Measurements from ENCODE around the gene IGSF21.

IGSF21 gene

DNA sequence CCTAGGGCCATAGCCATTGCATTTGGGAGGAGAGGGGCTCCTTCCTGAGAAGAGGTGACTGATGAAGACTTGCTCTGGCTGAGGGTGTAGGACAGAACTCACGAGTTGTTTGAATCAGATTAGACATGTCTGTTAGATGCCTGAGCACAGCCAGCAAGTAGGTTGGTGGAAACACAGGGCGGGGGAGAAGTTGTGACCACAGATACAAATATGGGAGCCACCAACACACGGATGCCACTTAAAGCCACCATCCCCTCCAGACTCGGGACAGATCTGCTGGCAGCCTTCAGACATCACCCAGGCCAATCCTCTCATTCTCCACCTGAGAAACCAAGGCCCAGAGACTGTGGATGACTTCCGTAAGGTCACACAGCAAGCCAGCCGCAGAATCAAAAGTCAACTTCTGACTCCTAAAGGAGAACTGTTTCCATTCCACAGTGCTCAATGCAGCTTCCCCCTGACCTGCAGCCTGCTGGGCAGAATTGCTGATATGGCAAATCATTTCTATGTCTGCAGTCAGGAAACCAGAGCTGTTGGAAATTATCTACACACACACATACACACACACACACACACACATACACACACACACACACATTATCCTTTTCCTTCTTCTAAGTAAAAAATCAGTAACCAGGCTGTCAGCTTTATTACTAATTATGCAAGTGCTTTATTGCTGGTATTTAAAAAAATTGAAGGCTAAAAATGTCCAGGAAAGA is 196.7 kb downstream of the IGSF21 start:
- Mint-ChIP-seq H3K36me3 (ENCODE audit: low read depth) (no peaks in the 10 kb centered on the region), H3K27me3 (ENCODE audit: low read depth) (no peaks in the 10 kb centered on the region), H3K27ac (no peak overlapping the region), H3K4me1 (ENCODE audit: low read depth) (no peaks in the 10 kb centered on the region), H3K9me3 (no peaks in the 10 kb centered on the region), H3K4me3 (no peak overlapping the region)
- no peak for DNase-seq (ENCODE audit: low spot score)

- Mint-ChIP-seq H3K4me1 (ENCODE audit: low read depth) (no peaks in the 10 kb centered on the region), H3K27me3 (ENCODE audit: low read depth) (no peaks in the 10 kb centered on the region), H3K4me3 (no peak overlapping the region), H3K9me3 (no peaks in the 10 kb centered on the region), H3K36me3 (ENCODE audit: low read depth) (no peaks in the 10 kb centered on the region), H3K27ac (no peak overlapping the region)
- no peak for DNase-seq (ENCODE audit: low spot score)
These were observed 197.7 kb downstream of the IGSF21 start for GRCh38 chr1:18305182-18305795.

- H3K36me3 Mint-ChIP-seq (ENCODE audit: low read depth) = no peaks in the 10 kb centered on the region
- H3K27ac Mint-ChIP-seq = no peak overlapping the region
- H3K9me3 Mint-ChIP-seq = no peaks in the 10 kb centered on the region
These were observed 199.8 kb downstream of the IGSF21 start for GRCh38 chr1:18307329-18307898.

DNA sequence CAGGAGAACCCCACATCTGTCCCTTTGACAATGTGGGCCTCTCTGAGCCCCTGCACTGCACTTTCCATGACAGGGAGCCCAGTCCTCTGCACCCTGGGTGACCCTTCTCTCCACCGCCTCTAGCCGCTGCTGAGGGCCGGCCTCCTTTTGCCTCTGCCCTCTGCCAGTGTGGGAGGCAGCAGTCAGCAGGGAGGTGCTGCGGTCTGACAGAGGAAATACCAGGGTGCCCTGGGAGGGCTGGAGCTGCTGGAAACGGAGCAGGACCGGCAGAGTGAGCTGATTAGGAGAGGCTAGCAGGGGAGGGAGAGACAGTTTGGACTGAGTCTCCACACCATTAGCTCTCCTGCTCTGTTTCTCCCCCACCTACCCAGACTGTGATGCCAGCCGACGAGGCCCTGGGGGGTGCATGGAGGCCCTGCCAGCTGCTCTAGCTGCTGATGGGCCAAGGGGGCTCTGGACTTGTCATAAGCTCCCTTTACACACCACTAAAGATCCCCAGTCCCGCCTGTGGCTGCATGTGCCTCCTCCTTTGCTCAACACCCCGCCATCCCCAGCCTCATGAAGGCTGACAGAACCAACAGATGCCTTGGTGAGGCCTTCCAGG is 202.1 kb downstream of the IGSF21 start:
- no peaks in the 10 kb centered on the region for H3K9me3 Mint-ChIP-seq
- DNase-seq (ENCODE audit: low spot score) = no peak
- no peaks in the 10 kb centered on the region for H3K4me1 Mint-ChIP-seq (ENCODE audit: low read depth)
- no peak overlapping the region for H3K4me3 Mint-ChIP-seq
- no peaks in the 10 kb centered on the region for H3K27me3 Mint-ChIP-seq (ENCODE audit: low read depth)
- H3K36me3 Mint-ChIP-seq (ENCODE audit: low read depth) = no peaks in the 10 kb centered on the region
- no peak overlapping the region for H3K27ac Mint-ChIP-seq

More at GRCh38 chr1:18307329-18307898, 199.8 kb downstream of the IGSF21 start:
- DNase-seq (ENCODE audit: low spot score) = no peak
- Mint-ChIP-seq H3K4me1 (ENCODE audit: low read depth) (no peaks in the 10 kb centered on the region), H3K27me3 (ENCODE audit: low read depth) (no peaks in the 10 kb centered on the region), H3K4me3 (no peak overlapping the region)

DNA sequence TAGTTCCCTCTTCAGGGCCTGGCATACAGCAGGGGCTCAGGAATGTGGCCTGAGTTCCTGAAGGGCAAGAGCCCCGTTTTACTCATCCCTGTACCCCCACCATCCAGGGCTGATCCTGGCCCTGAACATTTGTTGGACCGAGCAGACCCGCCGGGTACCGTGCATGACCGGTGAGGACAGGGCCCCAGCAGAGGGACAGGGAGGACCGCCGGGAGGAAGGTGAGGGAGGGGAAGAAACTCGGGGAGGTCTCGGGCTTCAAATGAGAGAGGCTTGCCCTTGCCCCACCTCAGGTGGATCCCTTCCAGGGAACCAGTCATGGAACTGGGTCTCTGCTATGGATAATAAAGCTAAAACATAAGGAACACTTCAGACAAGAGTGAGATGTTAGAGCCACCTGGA is 205.4 kb downstream of the IGSF21 start:
- Mint-ChIP-seq H3K4me1 (ENCODE audit: low read depth) (no peaks in the 10 kb centered on the region), H3K36me3 (ENCODE audit: low read depth) (no peaks in the 10 kb centered on the region), H3K9me3 (no peaks in the 10 kb centered on the region), H3K27me3 (ENCODE audit: low read depth) (no peaks in the 10 kb centered on the region), H3K4me3 (no peak overlapping the region), H3K27ac (no peak overlapping the region)
- DNase-seq (ENCODE audit: low spot score) = no peak

DNA sequence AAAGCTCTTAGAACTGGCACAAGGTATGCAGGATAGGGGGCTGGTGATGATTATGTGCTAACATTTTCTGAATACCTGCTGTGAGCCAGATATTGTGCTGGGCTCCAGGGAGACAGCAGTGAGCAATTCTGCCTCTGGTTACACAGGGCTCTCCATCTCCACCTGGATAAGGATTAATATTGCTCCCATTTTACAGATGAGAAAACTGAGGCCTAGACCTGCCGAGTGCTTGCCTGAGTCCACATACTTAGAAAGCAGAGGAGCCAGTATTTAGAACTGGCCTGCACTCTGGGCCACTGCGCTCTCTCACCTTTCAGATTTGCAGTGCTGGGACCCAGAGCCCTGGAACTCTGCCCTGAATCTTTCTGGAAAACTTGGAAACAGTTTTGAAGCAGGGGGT is 205.9 kb downstream of the IGSF21 start:
- Mint-ChIP-seq H3K27ac (no peak overlapping the region), H3K27me3 (ENCODE audit: low read depth) (no peaks in the 10 kb centered on the region), H3K4me3 (no peak overlapping the region), H3K36me3 (ENCODE audit: low read depth) (no peaks in the 10 kb centered on the region), H3K4me1 (ENCODE audit: low read depth) (no peaks in the 10 kb centered on the region), H3K9me3 (no peaks in the 10 kb centered on the region)
- no peak for DNase-seq (ENCODE audit: low spot score)

- no peaks in the 10 kb centered on the region for H3K36me3 Mint-ChIP-seq (ENCODE audit: low read depth)
- H3K9me3 Mint-ChIP-seq = no peaks in the 10 kb centered on the region
- no peak overlapping the region for H3K4me3 Mint-ChIP-seq
- H3K4me1 Mint-ChIP-seq (ENCODE audit: low read depth) = no peaks in the 10 kb centered on the region
- H3K27me3 Mint-ChIP-seq (ENCODE audit: low read depth) = no peaks in the 10 kb centered on the region
- no peak for DNase-seq (ENCODE audit: low spot score)
- H3K27ac Mint-ChIP-seq = no peak overlapping the region
These were observed 206.8 kb downstream of the IGSF21 start for GRCh38 chr1:18314399-18314798.

DNA sequence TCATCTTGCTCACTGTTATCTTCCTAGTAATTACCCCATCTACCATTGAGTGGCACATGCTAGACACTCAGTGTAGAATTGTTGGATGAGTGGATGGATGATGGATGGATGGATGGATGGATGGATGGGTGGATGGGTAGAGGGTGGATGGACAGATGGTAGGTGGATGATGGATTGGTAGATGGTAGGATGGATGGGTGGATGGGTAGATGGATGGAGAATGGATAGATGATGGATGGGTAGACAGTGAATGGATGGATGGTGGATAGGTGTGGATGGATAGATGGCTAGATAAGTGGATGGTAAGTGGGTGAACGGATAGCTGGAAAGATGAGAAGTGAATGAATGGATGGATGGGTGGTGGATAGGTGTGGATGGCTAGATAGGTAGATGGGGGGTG is 207.9 kb downstream of the IGSF21 start:
- no peaks in the 10 kb centered on the region for H3K36me3 Mint-ChIP-seq (ENCODE audit: low read depth)
- no peaks in the 10 kb centered on the region for H3K4me1 Mint-ChIP-seq (ENCODE audit: low read depth)
- no peaks in the 10 kb centered on the region for H3K9me3 Mint-ChIP-seq

DNA sequence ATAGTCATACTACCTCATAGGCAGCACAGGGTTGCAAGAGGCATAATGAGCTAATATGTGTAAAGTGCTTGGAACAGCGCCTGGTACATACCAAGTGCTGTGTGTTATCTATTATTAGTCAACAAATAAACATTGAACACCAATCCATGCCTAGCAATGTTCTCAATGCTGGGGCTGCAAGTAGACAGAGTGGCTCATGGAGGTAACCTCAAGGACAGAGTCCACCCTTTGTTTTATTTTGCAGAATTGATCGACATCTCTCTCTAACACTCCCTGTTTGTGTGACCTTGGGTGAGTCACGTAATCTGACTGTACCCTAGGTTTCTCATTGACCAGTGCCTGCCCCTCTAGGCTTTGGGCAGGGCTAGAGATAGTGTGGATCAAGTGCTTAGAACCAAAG is 209.2 kb downstream of the IGSF21 start:
- Mint-ChIP-seq H3K27me3 (ENCODE audit: low read depth) (no peaks in the 10 kb centered on the region), H3K36me3 (ENCODE audit: low read depth) (no peaks in the 10 kb centered on the region), H3K27ac (no peak overlapping the region), H3K4me1 (ENCODE audit: low read depth) (no peaks in the 10 kb centered on the region), H3K9me3 (no peaks in the 10 kb centered on the region), H3K4me3 (no peak overlapping the region)
- no peak for DNase-seq (ENCODE audit: low spot score)

More for the DNA sequence above, 207.9 kb downstream of the IGSF21 start:
- DNase-seq (ENCODE audit: low spot score) = no peak
- Mint-ChIP-seq H3K27ac (no peak overlapping the region), H3K4me3 (no peak overlapping the region), H3K27me3 (ENCODE audit: low read depth) (no peaks in the 10 kb centered on the region)

DNA sequence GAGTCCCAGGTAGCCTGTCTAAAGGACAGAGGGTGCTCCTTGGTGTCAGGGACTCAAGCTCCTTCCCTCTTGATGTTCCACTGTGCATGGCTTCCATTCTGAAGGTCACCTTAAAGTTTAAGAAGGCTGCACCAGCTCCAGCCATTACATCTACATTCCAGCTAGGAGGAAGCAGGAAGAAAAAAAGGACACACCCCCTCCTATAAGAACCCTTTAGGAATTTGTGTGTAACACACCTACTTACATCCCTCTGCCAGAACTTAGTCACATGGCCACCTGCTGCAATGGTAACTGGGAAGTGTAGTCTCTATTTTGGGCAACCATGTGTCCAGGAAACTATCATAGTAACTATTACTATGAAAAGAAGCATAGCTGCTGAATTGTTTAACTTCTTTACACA is 211.5 kb downstream of the IGSF21 start:
- no peaks in the 10 kb centered on the region for H3K36me3 Mint-ChIP-seq (ENCODE audit: low read depth)
- H3K27me3 Mint-ChIP-seq (ENCODE audit: low read depth) = no peaks in the 10 kb centered on the region
- no peak overlapping the region for H3K4me3 Mint-ChIP-seq
- no peak overlapping the region for H3K27ac Mint-ChIP-seq
- no peaks in the 10 kb centered on the region for H3K9me3 Mint-ChIP-seq
- DNase-seq (ENCODE audit: low spot score) = no peak
- H3K4me1 Mint-ChIP-seq (ENCODE audit: low read depth) = no peaks in the 10 kb centered on the region

GRCh38 chr1:18320051-18320450 is 212.5 kb downstream of the IGSF21 start:
- H3K36me3 Mint-ChIP-seq (ENCODE audit: low read depth) = no peaks in the 10 kb centered on the region
- no peak overlapping the region for H3K4me3 Mint-ChIP-seq
- H3K9me3 Mint-ChIP-seq = no peaks in the 10 kb centered on the region
- no peak for DNase-seq (ENCODE audit: low spot score)
- H3K27ac Mint-ChIP-seq = no peak overlapping the region
- no peaks in the 10 kb centered on the region for H3K4me1 Mint-ChIP-seq (ENCODE audit: low read depth)
- no peaks in the 10 kb centered on the region for H3K27me3 Mint-ChIP-seq (ENCODE audit: low read depth)

GRCh38 chr1:18322368-18323032 is 214.9 kb downstream of the IGSF21 start:
- H3K27ac Mint-ChIP-seq = no peak overlapping the region
- DNase-seq (ENCODE audit: low spot score) = no peak
- H3K4me3 Mint-ChIP-seq = no peak overlapping the region
- no peaks in the 10 kb centered on the region for H3K9me3 Mint-ChIP-seq
- no peaks in the 10 kb centered on the region for H3K36me3 Mint-ChIP-seq (ENCODE audit: low read depth)
- no peaks in the 10 kb centered on the region for H3K4me1 Mint-ChIP-seq (ENCODE audit: low read depth)
- H3K27me3 Mint-ChIP-seq (ENCODE audit: low read depth) = no peaks in the 10 kb centered on the region

- Mint-ChIP-seq H3K27ac (no peak overlapping the region), H3K4me1 (ENCODE audit: low read depth) (no peaks in the 10 kb centered on the region), H3K4me3 (no peak overlapping the region), H3K27me3 (ENCODE audit: low read depth) (no peaks in the 10 kb centered on the region), H3K9me3 (no peaks in the 10 kb centered on the region), H3K36me3 (ENCODE audit: low read depth) (no peaks in the 10 kb centered on the region)
- no peak for DNase-seq (ENCODE audit: low spot score)
These were observed 215.7 kb downstream of the IGSF21 start for GRCh38 chr1:18323259-18323658.

DNA sequence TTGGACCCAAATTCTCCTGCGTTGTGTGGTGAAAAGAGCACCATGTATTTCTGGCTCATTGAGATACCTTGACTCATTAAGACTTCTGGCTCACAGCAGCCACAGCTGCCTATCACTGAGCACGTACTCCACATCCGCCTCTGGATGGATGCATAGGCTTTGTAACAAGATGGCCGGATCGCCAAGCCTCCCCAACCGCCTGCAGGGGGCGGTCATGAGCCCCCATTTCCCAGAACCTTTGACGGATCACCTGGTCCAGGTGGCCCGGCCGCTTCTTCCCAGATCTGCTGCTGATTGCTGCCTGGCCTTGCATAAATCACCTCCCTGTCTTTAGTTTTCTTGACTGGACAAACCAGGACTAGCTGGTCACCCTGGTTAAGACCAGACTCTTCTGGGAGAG is 216.6 kb downstream of the IGSF21 start:
- Mint-ChIP-seq H3K36me3 (ENCODE audit: low read depth) (no peaks in the 10 kb centered on the region), H3K4me3 (no peak overlapping the region), H3K4me1 (ENCODE audit: low read depth) (no peaks in the 10 kb centered on the region), H3K27me3 (ENCODE audit: low read depth) (no peaks in the 10 kb centered on the region), H3K27ac (no peak overlapping the region), H3K9me3 (no peaks in the 10 kb centered on the region)
- DNase-seq (ENCODE audit: low spot score) = no peak

Measured in T-helper 2 cell treated with Interferon-gamma antibody and Interleukin-4, amounts not matched to agents 5 μg/mL and 100 μg/mL, for 36 hours (primary cell).